Osteocyte (in vitro differentiated cells): ENCODE measurements around the gene POLR3GL. TPM values are rescaled to one million over a fixed set of nuclear protein-coding genes. Genes with fewer than 3 reads are reported as not detected.
"Not testable (repeated sequence)": the region's sequence is repeated elsewhere in the genome, so short reads cannot be mapped to it uniquely, and the experiment has no call there.

ENCODE experiments used
- DNase-seq: peaks from one replicate; pipeline ENCODE4 v3.0.0; 2021; ENCODE audit warnings: mixed read lengths; ENCODE audit not compliant: unreplicated experiment; ENCODE audit errors: extremely low spot score
- H3K27ac Mint-ChIP-seq: one replicate; pipeline ENCODE4 v1.8.0; 2021; ENCODE audit warnings: mild to moderate bottlenecking, mixed read lengths; ENCODE audit not compliant: unreplicated experiment
- H3K27me3 Mint-ChIP-seq: one replicate; pipeline ENCODE4 v1.8.0; 2021; ENCODE audit warnings: mixed read lengths; ENCODE audit not compliant: unreplicated experiment
- H3K36me3 Mint-ChIP-seq: one replicate; pipeline ENCODE4 v1.8.0; 2021; ENCODE audit warnings: mixed read lengths; ENCODE audit not compliant: unreplicated experiment
- H3K4me1 Mint-ChIP-seq: one replicate; pipeline ENCODE4 v1.8.0; 2021; ENCODE audit warnings: mixed read lengths; ENCODE audit not compliant: unreplicated experiment
- H3K4me3 Mint-ChIP-seq: one replicate; pipeline ENCODE4 v1.8.0; 2021; ENCODE audit warnings: mild to moderate bottlenecking, moderate library complexity, mixed read lengths; ENCODE audit not compliant: unreplicated experiment
- H3K9me3 Mint-ChIP-seq: one replicate; pipeline ENCODE4 v1.8.0; 2021; ENCODE audit warnings: mixed read lengths; ENCODE audit not compliant: unreplicated experiment
- CTCF ChIP-seq: fragments of 200-600 bp; sonication (generic); IDR thresholded peaks from 2 replicates; pipeline ENCODE4 v1.5.0; 2021; ENCODE audit warnings: antibody characterized with exemption, mild to moderate bottlenecking, moderate library complexity
- total RNA-seq: library from RNA; stranded (reverse); gene quantifications from 2 replicates; pipeline ENCODE4 v1.2.1, GENCODE V29; 2021

The POLR3GL gene
- total RNA-seq, 1 donor from 2014 or later = 22.4 TPM

GRCh38 chr1:146022403-146023127 lies 58.1 kb downstream of the POLR3GL start:
- H3K27ac Mint-ChIP-seq = no peak overlapping the region
- TF ChIP-seq CTCF = no peak
- peaks cover 77% of the 10 kb centered on the region for H3K27me3 Mint-ChIP-seq
- H3K9me3 Mint-ChIP-seq = no peaks in the 10 kb centered on the region
- peaks cover 8% of the 10 kb centered on the region for H3K4me1 Mint-ChIP-seq
- H3K36me3 Mint-ChIP-seq = no peaks in the 10 kb centered on the region
- no peak overlapping the region for H3K4me3 Mint-ChIP-seq
- no peak for DNase-seq

- H3K9me3 Mint-ChIP-seq, H3K27ac Mint-ChIP-seq, H3K36me3 Mint-ChIP-seq, H3K4me1 Mint-ChIP-seq, DNase-seq, H3K4me3 Mint-ChIP-seq: not testable (repeated sequence)
- peaks cover 48% of the 10 kb centered on the region for H3K27me3 Mint-ChIP-seq
These were observed 61.5 kb downstream of the POLR3GL start for GRCh38 chr1:146025787-146026495.

- not testable (repeated sequence) for H3K4me3 Mint-ChIP-seq, H3K4me1 Mint-ChIP-seq, H3K9me3 Mint-ChIP-seq, H3K27ac Mint-ChIP-seq, H3K36me3 Mint-ChIP-seq, DNase-seq
- peaks cover 42% of the 10 kb centered on the region for H3K27me3 Mint-ChIP-seq
These were observed 62.2 kb downstream of the POLR3GL start for GRCh38 chr1:146026650-146027049.

Other genes with a start within 250 kb of the POLR3GL start
- not detected in 2 replicates for gene CD160, start 245.2 kb upstream of the POLR3GL start, total RNA-seq
- gene RNF115, start 140.6 kb upstream of the POLR3GL start, total RNA-seq = 15.9 and 16.6 TPM in 2 replicates
- 33.4 and 37.0 TPM in 2 replicates for gene POLR3C, start 140.5 kb upstream of the POLR3GL start, total RNA-seq
- gene NUDT17, start 119.1 kb upstream of the POLR3GL start, total RNA-seq = 2.4 and 4.3 TPM in 2 replicates
- gene PIAS3, start 105.6 kb upstream of the POLR3GL start, total RNA-seq = 47.0 and 48.7 TPM in 2 replicates
- not detected in 2 replicates for gene ANKRD35, start 78.8 kb upstream of the POLR3GL start, total RNA-seq
- gene ITGA10, start 54.6 kb upstream of the POLR3GL start, total RNA-seq = 34.4 and 40.3 TPM in 2 replicates
- 29.8 and 36.5 TPM in 2 replicates for gene PEX11B, start 46.0 kb upstream of the POLR3GL start, total RNA-seq
- gene RBM8A, start 37.2 kb upstream of the POLR3GL start, total RNA-seq = 108 and 114 TPM in 2 replicates
- 52.2 and 54.0 TPM in 2 replicates for gene LIX1L, start 6.7 kb upstream of the POLR3GL start, total RNA-seq
- gene ANKRD34A, start 115 bp upstream of the POLR3GL start, total RNA-seq = 1.1 and 1.2 TPM in 2 replicates
- 246 and 274 TPM in 2 replicates for gene TXNIP, start 31.9 kb downstream of the POLR3GL start, total RNA-seq
- gene HJV, start 57.0 kb downstream of the POLR3GL start, total RNA-seq = not detected in 2 replicates
- gene NBPF10, start 180.1 kb downstream of the POLR3GL start, total RNA-seq = 5.1 and 5.3 TPM in 2 replicates